Measurements from ENCODE around the gene PRCD.
"Not testable (repeated sequence)": the region's sequence is repeated elsewhere in the genome, so short reads cannot be mapped to it uniquely, and the experiment has no call there.

The PRCD gene

DNA sequence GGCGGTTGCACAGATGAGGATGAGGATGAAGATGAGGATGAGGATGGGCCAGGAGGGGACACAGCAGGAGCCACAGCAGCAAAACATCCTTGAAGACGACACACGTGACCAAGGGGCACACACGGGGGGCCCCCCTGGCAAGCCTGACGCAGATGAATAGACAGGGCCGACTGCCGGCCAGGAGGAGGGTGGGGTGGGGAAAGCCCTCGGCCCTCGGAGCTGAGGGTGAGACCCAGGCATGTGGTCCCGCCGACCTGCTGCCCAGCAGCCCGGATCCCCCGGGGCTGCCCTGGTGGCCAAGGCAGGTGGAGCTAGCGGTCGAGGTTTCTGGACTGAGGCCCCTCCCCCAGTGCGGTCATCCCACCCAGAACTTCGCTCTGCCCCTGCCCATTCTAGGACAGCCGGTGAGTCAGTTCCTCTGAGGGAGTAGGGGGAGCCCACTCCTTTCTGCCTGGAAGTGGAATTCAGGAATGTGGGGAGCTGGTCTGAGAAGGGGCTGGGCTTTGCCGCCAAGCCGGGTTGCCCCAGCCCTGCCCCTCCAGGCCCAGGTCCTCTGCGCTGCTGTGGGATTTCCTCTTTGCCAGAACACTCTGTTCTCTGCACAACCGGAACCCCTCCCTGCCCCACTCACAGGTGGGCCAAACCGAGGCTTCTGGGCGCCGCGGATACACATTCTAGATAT, 12.3 kb upstream of the PRCD start:
- DNase-seq (ENCODE audit: low spot score) = no peak

DNA sequence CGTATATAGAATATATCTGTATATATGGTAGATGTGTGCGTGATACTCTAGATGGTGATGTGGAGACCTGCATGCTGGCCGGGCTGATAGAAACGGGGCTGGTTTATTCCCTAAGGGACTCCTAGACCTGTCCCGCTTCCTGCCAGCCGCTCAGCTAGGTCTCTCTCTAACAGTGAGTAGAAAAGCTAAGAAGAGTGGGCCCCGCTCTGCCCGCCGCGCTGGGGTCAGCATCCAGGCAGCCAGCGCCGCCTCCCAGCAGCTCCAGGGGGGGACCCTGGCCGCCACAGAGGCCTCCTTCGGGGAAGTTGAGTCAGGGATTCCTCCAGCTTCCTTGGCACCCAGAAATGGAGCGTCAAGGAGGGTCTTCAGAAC, 11.7 kb upstream of the PRCD start:
- DNase-seq (ENCODE audit: low spot score) = no peak

DNA sequence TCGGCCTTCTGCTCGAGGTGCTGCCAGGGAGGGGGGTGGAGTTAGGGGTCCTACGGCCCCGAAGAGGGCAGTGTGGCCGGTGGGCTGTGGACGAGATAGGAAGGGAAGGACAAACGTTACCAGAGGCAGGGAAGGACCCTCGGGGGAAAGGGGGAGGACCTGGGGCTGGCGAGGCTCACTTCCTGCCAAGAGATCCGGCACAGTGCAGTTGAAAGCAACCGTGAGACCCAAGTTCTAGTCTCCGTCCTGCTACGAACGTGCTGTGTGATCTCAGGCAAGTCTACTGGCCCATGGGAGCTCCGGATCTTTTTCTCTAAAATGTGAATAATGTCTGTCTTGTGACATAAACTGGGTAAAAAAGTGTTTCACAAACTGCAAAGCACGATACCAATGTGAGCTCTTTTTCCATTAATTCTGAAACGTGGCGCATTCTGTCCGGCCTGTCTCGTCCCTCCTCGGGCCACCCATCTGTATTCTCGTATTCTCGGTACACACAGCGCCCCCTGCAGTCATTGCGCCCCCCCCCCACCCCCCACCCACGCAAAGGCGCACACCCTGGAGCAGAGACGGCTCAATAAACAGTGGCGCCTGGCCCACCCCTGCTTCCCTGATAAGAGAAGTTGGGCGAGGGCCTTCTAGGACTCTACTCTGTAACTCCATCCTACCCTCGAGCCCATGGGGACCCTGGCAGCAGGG, 11.2 kb upstream of the PRCD start:
- DNase-seq (ENCODE audit: low spot score) = no peak

DNA sequence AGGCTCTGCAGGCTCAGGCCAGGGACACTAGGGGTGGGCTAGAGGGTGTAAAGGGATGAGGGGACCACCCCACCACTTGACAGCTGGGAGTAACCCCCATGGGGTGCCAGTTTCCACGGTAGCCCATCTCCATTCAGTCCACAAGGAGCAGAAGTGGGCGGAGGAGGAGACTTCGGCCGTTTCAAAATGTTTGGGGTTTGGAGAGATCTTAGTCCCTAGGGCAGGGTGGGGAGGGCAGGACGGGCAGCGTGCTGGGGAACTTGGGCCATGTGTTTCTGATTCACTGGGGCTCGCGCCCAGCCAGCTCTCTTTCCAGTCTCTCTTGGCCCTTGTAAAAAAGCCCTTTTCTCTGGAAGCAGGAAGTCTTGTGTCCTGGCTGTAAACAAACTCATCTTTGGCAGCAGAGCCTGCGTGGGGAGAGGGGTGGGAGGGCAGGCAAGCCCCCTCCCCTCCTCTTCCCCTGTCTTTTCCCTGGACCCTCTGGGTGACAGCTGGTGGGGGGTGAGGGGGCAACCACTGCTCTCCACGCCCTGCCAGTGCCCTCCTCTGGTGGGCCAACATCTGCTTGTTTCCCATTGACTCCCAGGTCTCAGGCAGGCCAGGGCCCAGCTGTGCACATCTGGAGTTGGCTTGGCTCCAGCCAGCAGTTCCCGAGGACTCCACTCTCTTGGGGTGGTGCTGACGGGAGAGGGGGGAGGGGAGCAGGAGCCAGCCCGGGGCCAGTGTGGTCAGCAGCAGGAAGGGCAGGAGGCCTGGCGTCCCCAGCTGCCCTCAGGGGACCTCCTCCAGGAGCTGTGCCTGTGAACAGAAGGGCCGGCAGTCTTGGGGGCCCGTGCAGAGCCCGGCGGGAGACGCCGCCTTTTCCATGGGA, 10.4 kb upstream of the PRCD start:
- peak; percentile 84 for DNase-seq (ENCODE audit: low spot score)

DNA sequence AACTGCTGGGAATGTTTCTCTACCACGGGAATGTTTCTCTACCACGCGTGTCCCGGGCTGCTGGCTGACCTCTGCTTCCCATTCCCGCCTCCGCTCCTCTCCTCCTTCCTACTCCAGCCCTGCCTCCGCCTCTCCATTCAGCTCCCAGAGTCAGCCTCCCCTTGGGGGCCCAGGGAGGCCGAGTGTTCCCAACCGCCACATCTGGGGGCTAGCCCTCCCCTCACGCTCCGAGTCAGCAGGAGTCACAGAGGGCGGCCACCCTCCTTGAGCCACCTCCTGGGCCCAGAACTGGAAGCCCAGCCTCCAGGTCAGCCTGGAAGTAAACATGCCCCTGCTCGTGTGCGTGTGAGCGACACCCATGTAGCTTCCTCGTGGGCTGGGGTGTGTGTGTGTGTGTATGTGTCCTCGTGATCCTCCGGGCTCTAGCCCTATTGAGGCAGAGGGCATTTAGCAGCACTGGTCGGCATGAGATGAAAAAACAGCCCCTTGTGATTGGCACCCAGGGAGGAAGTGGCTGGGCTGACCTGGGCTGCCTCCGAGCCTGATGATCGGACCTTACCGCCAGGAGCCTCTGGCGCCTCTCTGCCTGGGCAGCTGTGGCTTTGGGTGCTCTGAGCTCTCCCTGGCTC, 9.6 kb upstream of the PRCD start:
- DNase-seq (ENCODE audit: low spot score) = no peak

DNA sequence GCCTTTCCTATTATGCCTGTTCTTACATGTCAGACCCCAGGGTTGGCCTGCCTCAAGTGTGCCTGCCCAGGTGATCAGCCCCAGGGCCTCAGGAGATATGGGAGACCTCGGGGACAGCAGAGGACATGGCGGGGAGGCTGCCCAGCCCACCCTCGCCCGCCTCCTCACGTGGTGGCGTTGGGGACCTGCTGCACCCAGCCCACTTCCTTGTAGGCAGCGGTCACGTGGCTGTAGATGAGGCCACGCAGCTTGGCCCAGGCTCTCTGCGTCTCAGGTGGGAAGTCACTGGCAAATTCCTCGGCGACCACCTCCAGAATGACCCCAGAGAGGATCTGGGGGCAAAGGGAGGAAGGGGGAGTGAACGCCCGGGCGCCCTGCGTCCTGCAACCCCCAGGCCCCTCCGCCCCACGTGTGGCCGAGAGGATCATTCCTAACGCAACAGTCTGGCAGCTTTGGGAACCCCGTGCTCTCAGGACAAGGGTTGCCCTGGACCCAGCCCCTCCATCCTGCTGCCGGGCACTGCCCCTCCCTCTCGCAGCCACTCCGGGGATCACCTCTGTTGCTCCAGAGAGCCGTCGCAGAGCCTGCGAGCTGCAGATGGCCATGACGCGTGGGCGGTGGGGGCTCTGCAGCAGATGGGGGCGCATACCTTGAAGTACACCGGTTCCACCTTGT, 8.9 kb upstream of the PRCD start:
- DNase-seq (ENCODE audit: low spot score) = no peak

DNA sequence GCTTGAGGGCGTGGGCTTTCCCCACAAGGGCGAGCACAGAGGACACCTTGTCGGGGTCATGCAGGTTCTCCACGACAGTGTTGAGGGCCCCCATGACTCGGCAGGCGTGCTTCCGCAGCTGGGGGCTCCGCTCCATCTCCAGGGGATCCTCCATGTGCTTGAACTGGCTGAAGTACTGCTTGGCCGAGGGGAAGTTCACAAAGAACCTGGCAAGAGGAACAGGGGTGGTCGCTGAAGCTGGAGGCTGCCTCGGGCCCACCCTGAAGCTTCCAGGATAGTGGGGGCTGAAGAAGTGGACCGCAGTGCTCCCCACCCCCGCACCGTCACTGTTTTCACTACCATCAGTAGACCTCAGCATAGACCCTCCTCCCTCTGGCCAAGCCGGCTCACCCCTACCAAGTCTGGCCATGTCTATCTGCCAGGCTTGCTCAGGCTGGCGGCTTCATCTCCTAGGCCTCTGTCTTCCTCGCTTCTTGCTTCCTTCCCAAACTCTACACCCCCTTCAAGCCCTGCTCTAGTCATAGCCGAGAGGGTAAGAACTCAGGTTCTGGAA, 8.3 kb upstream of the PRCD start:
- DNase-seq (ENCODE audit: low spot score) = no peak

DNA sequence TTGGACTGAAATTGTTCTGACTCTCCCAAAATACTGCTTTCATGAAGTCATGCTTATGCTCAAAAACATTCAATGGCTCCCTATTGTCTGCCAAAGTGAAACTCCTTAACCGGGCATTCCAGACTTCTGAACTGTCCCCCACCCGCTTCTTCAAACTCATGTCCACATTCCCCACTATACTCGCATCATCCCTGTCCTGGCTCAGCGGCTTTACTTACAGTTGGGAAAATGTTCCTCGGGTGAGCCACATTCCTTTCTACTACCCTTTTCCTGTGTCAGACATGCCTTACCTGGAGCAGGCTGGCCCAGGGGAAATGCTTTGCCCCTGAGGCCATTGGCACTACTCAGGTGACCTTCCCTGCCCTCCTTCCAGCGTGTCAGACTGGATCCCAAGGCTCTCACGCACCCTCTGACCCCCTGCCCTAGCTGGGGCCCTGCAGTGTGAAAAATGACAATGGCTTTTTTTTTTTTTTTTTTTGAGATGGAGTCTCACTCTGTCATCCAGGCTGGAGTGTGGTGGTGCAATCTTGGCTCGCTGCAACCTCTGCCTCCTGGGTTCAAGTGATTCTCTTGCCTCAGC, 7.7 kb upstream of the PRCD start:
- DNase-seq (ENCODE audit: low spot score) = no peak

DNA sequence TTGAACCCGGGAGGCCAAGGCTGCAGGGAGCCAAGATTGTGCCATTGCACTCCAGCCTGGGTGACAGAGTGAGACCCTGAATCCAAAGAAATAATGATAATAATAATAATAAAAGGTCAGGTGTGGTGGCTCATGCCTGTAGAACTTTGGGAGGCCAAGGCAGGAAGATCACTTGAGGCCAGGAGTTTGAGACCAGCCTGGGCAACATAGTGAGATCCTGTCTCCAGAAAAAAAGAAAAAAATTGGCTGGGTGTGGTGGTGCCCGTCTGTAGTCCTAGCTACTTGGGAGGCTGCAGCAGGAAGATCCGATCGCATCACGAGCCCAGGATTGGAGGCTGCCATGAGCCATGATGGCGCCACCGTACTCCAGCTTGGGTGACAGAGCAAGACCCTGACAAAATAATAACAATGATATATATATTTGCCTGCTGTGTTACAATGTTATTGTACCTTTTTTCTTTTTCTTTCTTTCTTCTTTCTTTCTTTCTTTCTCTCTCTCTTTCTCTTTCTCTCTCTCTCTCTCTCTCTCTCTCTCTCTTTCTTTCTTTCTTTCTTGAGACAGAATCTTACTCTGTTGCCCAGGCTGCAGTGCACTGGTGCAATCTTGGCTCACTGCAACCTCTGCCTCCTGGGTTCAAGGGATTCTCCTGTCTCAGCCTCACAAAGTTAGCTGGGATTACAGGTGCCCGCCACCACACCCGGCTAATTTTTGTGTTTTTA, 6.0 kb upstream of the PRCD start:
- not testable (repeated sequence) for DNase-seq (ENCODE audit: low spot score)

DNA sequence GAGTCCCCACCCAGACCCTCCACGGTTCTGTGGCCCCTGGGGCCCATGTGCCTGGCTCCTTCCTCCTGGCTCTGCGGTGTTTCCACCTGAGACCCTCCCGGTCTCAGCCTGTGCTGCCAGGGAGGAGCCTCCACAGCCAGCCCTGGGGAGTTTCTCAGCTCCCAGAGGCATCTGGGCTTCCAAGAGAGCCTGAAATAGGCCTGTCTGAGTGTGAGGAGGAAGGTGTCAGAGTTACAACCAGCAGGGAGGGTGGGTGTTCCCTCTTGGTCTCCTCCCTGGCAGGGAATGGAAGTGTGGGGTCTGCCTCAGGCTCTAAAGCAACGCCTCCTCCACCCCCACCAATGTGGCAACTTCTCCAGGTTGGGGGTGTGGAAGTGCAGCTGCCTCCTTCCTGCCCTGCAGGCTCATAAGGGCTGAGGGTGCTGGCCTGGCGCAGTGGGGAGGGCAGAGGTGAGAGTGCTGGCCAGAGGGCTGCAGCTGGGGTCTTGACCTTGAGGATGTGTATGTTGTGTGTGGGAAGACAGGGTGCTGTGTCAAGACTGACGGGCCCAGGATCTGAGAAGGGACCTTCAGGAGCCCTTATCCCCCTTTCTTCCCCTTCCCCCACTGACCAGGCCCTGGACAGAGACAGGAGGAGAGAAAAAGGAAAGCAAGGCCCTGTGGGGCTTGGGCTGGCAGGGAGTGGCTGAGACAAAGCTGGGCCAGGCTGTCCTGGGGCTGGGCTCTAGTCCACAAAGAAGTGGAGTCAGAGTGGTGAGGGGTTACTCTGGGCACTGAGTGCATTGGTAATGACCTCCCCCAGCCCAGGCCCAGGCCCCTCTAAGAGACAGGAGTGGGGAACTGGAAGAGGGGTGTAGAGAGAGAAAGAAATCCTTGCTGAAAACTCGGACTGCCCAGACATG, 4.8 kb upstream of the PRCD start:
- DNase-seq (ENCODE audit: low spot score) = no peak

DNA sequence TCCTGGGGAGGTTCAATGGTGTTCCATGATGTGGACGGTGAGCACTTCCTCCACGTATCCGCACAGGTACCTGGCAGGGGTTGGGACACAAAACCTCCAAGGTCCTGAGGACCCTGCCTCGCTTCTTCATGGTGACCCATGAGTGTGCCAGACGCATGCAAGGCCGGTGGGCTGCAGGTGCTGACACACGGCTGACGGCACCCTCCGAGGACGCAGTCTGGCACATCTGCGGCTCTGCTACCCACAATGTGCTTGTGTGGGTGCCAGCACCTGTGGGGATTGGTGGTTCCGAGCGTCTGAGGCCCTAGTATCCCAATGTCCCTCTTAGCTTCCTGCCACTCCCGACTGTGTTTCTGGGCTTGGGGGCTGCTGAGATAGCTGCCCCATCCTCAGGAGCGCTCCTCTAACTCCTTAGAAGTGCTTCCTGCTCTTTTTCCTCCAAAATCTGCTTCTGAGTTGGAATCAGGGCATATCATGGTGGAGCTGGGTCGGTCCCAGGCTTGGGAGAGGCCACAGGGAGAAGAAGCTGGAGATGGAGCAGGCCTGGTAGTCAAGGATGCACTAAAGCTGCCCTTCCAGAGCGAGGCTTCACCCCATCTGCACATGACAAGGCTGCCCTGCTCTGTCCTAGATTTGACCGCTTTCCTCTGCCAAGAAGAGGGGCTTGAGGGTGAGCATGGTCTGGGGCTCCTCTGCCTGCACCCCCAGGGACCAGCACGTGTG, 3.9 kb upstream of the PRCD start:
- no peak for DNase-seq (ENCODE audit: low spot score)

DNA sequence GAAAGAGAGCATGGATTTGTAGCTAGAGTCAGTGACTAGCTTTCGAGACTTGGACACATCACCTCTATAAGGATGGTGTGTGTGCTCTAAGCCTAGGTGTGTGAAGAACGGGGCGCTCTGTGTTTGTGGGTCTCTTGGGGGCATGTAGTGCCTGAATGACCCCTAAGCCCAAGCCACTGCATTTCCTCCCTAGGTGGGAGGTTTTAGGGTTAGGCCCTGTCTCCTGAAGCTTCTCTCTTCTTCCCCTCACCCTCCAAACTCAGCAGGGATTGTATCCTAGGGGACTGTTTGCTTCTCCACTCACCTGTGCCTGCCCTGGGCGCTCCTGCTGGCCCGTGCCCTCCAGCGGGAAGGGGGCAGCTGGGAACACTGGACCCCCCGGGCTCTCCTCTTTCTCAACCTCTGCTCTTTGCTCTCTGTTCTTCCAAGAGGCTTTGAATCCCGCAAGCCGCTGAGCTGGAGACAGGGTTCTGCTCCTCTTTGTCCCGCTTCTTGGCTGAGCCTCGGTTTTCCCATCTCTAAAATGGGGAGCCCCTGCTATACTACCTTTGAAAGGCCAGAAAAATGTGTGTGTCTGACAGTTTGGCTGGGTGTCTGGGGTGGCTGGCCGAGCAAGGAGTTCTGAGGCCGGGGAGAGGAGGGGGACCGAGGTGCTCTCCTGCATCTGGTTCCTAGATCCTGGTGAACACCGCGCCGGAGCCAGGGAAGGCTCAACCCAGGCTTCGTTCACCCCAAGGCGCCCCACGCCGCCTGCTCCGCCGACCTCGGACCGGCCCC, 3.1 kb upstream of the PRCD start:
- DNase-seq (ENCODE audit: low spot score) = no peak

DNA sequence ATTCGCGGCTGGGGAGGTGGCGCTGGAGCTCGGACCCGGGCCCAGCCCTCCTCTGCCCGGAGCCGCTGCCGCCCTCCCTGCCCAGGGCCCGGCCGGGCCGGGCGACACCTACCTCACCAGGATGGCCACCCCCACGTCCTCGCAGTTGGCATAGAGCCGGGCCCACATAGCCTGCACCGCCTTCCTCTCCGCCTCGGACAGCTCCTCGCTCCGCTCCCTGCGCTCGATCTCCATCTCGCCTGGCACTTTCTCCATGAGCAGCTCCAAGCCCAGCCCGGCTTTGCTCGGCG, 2.6 kb upstream of the PRCD start:
- DNase-seq (ENCODE audit: low spot score) = peak; percentile 61

DNA sequence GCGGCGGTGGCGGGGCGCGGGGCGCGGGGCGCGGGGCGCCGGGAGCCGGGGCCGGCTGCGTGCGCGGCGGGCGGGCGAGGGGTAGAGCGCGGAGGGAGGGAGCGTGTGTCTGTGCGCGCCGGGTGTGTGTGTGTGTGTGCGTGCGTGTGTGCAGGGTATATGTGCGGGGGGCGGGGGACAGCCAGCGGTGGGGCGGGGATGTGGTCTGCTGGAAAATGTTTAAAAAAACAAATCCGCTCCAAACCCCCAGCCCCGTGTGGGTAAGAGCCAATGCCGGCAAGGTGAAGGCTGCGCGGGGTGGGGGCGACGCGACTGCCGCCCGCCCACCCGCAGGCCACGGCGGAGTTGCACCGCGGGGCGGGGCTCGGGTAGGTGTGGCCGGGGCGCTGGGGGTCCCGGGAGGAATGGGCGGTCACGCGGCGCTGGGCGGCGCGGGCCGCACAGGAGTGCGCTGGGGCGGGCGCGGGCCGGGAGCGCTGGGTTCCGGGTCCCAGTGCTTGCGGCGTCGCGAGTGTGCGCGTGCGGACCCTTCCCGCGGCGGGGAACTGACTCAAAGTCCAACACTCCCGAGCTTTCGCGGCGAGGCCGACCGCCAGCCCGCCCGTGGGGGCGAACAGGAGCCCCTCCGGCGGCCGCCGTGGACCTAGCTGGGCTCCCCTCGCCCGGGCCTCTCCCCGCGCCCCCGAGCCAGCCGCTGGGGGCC, 2.1 kb upstream of the PRCD start, which contains the start of gene CYGB:
Gene CYGB (minus strand): TSS at position 132 of the 703 bp plus-strand sequence. CDS start 167 bp downstream, outside the sequence.
- no peak for DNase-seq (ENCODE audit: low spot score)

DNA sequence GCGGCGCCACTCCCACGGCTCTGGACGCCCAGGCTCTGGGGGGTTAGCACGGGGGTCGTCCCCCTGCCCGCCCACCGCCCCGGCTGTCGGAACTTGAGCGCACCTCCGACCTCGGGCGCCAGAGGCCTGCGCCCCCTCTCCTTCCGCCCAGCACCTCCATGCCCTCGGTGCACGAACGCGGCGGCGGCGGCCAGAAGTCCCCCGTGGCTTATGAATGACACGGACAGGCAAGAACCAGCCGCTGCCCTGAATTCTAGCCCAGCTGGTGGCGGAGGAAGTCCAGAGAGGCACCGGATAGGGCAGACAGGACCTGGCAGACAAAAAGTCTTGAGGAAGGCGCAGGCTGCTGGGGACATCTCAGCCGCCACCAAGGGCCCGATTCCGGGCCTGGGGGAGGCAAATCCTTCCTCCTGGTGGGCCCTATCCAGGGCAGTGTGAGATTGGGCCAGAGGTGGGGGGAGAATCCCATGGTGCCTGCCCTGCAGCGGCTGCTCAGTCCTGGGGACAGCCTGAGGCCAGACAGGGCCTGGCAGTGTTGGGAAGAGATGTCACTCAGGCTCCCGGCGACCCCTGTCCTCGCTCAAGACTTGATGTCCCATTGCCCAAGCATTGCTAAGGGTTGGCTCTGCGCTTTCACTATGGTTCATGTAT, 1.4 kb upstream of the PRCD start:
- peak; percentile 25 for DNase-seq (ENCODE audit: low spot score)

DNA sequence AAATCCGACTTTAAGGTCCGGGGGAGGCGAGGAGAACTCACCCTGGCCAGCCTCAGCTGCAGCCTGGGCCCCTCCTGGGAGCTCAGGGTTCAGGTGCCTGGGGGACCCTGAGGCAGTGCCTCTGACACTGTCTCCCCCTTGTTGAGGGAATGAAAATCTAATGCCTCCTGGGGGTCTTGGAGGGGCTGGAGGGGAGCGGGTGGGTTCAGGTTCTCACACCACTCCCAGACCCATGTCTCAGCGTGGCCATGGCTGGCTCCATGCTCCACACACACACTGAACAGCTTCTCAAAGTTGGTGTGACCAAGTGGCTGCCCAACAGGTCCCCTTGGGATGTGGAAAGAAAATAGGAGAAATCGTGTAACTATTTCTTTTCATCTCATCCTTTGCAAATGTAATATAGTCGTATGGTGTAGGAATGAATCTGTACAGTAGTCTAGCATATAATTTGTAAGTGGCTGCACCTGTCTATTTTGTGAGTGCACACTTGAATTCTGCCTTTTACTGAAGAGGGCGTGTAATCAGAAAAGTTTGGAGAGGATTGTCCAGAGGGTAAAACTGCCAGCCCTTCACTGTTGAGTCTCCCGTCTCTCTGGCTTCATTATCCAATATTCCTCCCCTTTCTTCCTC, 788 bp upstream of the PRCD start:
- no peak for DNase-seq (ENCODE audit: low spot score)

Data from AG08395 (cell line).